ENCODE measurements around the gene KRTAP10-11.

DNA sequence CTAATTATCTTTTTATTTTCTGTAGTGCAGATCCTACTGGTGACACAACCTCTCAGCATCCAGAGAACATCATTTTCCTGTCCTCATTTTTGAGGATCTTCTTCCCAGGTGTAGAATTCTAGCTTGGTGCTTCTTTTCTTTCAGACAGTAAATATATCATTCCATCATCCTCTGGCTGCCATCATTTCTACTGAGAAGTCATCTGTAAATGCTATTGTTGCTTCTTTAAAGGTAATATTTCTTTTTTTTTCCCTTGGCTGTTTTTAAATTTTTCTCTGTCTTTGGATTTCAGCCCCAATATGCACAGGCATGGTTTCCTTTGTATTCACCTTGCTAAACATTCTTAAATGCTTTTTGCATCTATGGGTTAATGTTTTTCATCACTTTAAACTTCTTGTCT lies 22.6 kb upstream of the KRTAP10-11 start:
- no peak for TF ChIP-seq POLR2A (IDR thresholded peaks at IDR 0.05)
- TF ChIP-seq, protein P1, sequence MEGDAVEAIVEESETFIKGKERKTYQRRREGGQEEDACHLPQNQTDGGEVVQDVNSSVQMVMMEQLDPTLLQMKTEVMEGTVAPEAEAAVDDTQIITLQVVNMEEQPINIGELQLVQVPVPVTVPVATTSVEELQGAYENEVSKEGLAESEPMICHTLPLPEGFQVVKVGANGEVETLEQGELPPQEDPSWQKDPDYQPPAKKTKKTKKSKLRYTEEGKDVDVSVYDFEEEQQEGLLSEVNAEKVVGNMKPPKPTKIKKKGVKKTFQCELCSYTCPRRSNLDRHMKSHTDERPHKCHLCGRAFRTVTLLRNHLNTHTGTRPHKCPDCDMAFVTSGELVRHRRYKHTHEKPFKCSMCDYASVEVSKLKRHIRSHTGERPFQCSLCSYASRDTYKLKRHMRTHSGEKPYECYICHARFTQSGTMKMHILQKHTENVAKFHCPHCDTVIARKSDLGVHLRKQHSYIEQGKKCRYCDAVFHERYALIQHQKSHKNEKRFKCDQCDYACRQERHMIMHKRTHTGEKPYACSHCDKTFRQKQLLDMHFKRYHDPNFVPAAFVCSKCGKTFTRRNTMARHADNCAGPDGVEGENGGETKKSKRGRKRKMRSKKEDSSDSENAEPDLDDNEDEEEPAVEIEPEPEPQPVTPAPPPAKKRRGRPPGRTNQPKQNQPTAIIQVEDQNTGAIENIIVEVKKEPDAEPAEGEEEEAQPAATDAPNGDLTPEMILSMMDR (IDR thresholded peaks at IDR 0.05 in 4 of 5, conservative IDR thresholded peaks at IDR 0.05 in 1 of 5), result no peak
